Measurements from ENCODE around the gene WDR90.

DNA sequence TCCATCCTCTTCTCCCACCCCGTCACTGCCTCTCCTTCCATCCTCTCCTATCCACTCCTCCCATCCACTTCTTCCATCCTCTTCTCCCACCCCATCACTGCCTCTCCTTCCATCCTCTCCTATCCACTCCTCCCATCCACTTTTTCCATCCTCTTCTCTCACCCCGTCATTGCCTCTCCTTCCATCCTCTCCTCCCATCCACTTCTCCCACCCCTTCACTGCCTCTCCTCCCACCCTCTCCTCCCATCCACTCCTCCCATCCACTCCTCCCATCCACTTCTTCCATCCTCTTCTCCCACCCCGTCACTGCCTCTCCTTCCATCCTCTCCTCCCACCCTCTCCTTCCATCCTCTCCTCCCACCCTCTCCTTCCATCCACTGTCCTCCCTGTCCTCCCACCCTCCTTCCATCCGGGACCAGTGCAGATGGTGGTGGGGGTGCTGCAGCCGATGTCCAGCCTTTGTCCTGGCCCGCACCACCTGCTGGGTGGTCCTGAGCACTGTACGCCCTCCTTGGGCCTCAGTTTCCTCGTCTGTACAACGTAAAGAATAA lies 17.3 kb upstream of the WDR90 start:
- no peak for TF ChIP-seq POLR2A (IDR thresholded peaks at IDR 0.05; ENCODE audit: extremely low read depth, insufficient read length)
- TF ChIP-seq, protein P1, sequence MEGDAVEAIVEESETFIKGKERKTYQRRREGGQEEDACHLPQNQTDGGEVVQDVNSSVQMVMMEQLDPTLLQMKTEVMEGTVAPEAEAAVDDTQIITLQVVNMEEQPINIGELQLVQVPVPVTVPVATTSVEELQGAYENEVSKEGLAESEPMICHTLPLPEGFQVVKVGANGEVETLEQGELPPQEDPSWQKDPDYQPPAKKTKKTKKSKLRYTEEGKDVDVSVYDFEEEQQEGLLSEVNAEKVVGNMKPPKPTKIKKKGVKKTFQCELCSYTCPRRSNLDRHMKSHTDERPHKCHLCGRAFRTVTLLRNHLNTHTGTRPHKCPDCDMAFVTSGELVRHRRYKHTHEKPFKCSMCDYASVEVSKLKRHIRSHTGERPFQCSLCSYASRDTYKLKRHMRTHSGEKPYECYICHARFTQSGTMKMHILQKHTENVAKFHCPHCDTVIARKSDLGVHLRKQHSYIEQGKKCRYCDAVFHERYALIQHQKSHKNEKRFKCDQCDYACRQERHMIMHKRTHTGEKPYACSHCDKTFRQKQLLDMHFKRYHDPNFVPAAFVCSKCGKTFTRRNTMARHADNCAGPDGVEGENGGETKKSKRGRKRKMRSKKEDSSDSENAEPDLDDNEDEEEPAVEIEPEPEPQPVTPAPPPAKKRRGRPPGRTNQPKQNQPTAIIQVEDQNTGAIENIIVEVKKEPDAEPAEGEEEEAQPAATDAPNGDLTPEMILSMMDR (IDR thresholded peaks at IDR 0.05; ENCODE audit: low read depth, low read length), result no peak
- TF ChIP-seq, protein P2, sequence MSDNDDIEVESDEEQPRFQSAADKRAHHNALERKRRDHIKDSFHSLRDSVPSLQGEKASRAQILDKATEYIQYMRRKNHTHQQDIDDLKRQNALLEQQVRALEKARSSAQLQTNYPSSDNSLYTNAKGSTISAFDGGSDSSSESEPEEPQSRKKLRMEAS (IDR thresholded peaks at IDR 0.05; ENCODE audit: low read depth, low read length), result no peak

All from NB4 (cell line).